ENCODE results near the gene SV2C.

GRCh38 chr5:76386360-76386759, 303.2 kb downstream of the SV2C start:
- TF ChIP-seq CTCF (conservative IDR thresholded peaks at IDR 0.05; ENCODE audit: low read length) = no peak
- TF ChIP-seq EZH2phosphoT487 (IDR thresholded peaks at IDR 0.05; ENCODE audit: borderline replicate concordance) = no peak

Measured in Loucy (cell line).